Epithelial cell of esophagus (primary cell): ENCODE measurements around the gene B9D1.

Experiments
- DNase-seq: peaks from one replicate; pipeline ENCODE4 v3.0.0; 2010; ENCODE audit warnings: low read depth
- H3K4me3 ChIP-seq: 2 replicates; pipeline ENCODE4 v1.5.1; 2011; ENCODE audit warnings: mild to moderate bottlenecking, low read length, control low read depth
- TF ChIP-seq, protein P1 (sequence below): IDR thresholded peaks from 2 replicates; pipeline ENCODE4 v1.5.1; 2011; ENCODE audit warnings: low read depth, mild to moderate bottlenecking, low read length, control low read depth, inconsistent platforms; ENCODE audit not compliant: insufficient read depth; ENCODE audit errors: missing control alignments

The B9D1 gene

DNA sequence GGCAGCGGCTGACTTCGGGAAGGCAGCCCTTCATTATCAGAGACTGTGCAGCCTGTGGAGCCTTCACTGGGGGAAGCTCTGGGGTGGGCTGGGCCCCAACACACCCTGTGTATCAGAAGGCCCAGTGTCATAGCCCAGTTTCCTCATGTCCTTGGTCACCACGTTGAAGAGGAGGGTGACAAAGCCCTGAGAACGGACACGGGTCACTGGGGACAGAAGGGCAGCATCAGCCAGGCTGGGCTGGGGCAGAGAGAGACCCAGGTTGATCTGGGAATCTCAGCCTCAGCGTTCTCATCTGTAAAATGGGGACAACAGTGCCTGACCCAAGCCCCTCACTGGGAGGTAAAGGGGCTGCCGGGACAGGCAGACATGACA, 19.3 kb downstream of the B9D1 start:
- H3K4me3 ChIP-seq, result no peak overlapping the region
- DNase-seq, result no peak
- TF ChIP-seq, protein P1, sequence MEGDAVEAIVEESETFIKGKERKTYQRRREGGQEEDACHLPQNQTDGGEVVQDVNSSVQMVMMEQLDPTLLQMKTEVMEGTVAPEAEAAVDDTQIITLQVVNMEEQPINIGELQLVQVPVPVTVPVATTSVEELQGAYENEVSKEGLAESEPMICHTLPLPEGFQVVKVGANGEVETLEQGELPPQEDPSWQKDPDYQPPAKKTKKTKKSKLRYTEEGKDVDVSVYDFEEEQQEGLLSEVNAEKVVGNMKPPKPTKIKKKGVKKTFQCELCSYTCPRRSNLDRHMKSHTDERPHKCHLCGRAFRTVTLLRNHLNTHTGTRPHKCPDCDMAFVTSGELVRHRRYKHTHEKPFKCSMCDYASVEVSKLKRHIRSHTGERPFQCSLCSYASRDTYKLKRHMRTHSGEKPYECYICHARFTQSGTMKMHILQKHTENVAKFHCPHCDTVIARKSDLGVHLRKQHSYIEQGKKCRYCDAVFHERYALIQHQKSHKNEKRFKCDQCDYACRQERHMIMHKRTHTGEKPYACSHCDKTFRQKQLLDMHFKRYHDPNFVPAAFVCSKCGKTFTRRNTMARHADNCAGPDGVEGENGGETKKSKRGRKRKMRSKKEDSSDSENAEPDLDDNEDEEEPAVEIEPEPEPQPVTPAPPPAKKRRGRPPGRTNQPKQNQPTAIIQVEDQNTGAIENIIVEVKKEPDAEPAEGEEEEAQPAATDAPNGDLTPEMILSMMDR, result no peak

DNA sequence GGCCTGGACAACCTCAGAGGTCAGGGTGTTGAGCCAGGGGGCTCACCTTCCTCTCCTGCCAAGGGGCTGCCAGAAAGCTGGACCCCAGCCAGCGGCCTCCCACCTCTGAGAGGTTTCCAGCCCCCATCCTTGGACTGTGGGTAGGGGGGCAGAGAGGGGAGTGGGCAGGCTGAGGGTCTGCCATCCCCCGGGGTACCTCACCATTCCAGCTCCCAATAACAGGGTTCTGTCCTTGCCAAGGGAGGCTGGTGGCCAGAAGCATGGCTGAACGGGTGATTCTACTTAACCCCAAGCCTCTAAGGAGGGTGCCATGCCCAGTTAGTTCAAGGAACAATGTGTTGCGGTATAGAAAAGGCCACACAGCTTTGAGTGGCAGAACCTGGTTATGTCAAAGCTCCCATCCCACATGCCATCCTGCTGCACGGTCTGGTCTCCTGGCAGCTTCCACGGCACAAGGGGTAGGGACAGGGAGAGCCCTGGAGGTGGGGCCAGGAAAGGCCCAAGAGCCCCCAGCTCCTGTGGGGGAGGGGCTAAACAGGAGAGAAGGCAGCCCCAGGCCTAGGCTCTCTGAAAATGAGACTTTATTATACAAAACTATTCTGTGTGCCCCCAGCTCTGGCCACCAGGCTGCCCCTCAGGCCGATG, 19.8 kb downstream of the B9D1 start:
- TF ChIP-seq, protein P1, result no peak
- H3K4me3 ChIP-seq, result no peak overlapping the region
- DNase-seq, result no peak

DNA sequence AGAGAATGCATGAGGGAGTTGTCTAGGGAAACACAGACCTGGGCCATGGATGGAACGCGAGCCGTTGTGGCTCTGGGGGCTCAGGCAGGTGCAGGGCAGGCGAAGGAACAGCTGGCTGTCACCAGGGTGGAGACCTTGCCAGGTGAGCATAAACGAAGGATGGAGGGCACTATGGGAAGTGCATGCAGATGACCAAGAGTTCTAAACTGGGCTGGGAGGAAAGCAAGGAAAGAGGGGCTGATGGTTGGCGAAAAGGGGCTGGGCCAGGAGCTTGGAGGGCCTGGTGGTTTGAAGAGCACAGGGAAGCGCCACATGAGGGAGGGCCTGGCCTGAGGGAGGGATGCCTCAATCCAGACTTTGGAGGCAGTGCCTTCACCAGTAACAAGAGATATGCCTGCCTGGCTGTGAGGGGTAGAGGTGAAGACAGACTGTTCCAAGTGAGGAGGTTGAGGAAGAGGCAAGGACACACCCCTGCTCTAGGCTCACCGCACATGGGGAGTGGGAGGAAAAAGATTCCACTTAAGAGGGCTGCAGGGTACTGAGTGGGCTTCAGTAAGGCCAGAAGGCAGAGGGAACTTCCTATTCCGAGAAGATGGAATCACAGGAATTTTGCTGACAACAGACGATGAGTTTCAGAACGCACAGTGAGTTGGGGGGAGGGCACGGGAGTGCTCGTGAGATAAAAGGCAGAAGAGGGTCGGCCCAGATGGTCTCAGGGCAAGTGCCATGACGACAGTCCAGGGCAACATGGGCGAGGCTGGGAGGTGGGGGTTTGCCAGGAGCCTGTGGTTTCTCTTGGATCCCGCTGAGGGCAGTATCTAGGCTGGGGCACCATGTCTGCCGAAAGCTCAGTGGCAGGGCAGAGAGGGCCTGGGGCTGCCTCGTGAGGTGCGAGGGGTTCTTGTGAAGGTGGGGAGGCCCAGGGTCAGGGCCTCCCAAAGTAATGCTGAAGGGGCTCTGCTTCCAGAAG, 20.6 kb downstream of the B9D1 start:
- TF ChIP-seq, protein P1, result no peak
- no peak for DNase-seq
- no peak overlapping the region for H3K4me3 ChIP-seq

DNA sequence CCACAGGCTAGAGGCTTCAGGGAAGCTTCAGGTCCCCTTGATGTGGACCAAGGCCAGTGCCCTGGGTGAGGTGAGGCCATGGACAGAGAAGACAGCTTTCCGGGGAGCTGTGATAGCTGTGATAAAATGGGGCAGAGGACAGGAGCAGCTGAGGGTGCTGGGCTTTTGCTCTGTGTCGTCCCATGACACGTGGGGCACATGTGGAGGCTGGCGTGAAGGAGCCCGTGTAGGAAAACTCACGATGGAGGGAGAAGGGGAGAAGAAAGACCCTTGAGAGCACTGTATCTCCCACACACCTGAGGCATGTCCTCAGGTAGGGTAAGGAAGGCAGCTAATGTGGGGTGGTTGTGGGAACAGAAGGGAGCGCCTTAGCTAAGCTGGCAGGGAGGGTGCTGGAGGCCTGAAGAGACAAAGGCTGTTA, 21.3 kb downstream of the B9D1 start:
- H3K4me3 ChIP-seq, result no peak overlapping the region
- TF ChIP-seq, protein P1, result no peak
- DNase-seq, result no peak

DNA sequence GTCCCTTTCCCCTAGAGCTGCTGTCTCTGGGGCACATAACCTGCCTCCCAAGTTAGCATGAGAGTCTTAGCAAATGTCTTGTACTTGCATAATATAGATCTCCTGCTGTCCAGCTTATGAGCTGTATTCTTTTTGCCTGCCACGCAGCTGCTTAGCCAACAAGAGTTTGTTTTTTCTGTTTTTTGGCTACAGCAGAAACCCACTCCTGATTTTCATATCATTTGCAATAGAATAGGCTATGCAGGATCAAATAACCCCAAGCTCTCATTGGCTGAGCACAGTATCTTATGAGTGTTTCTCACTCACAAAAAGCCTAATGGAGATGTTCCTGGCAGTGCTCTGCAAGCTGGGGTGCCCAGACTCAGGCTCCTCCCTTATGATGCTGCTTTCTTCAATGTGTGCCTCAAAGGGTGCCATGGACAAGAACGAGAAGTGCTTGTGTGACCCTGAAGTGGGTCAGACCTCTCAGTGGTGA, 23.1 kb downstream of the B9D1 start:
- no peak overlapping the region for H3K4me3 ChIP-seq
- no peak for DNase-seq
- TF ChIP-seq, protein P1, result no peak

DNA sequence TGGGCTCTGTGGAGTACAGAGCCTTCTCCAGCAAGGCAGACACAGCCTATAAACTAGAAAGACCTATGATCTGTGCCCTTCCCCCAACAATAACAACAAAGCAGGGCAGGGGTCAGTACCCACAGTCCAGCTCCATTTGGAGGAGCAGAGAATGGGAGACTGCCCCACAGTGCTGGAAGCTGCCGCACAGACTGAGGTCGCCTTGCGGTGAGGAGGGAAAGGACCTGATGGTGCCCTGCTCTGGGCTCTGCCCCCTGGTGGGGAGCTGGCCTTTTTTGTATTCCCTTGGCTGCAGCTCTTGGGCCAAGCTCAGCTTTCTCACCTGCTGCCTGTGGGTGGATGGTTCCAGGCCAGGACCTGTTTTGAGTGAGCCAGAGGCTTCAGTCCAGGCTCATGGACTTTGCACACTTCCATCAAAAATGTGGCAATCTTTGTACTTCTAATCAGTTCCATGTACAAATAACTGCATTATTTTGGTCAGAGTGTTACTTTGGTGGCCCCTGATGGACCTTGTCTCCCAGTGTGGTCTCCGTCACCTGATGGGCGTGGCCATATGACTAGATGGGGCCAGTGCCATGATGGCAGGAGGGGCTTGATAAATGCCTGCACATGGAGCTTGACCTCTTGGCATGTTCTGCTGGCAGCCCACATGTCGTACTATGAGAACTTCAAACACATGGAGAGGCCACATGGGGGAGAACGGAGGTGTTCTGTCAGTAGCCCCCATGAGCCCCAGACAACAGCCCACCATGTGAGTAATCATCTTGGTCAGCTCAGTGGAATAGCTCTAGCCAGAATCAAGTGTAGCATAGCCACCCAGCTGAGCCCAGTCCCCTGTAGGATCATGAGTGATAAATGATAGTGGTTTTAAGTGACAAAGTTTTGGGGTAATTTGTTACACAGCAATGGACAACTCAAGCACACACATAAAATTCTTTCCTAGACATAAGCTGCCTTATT, 24.2 kb downstream of the B9D1 start:
- H3K4me3 ChIP-seq, result no peak overlapping the region
- TF ChIP-seq, protein P1, result peak; percentile 55
- DNase-seq, result peak; percentile 57
